Caki2 (cell line): Measurements from ENCODE around the gene DKKL1. TPM values are rescaled to one million over a fixed set of nuclear protein-coding genes. Genes with fewer than 3 reads are reported as not detected.

Source experiments
- DNase-seq: peaks from one replicate; pipeline ENCODE4 v3.0.0-alpha.2; 2015; ENCODE audit warnings: low read depth
- in situ Hi-C: cut with HindIII; loops from 2 replicates; pipeline ENCODE4 v1.10.0; 2016; ENCODE audit warnings: low sequenced_read_pairs, low pct_unique_long_range_greater_than_20kb, mixed read lengths
- total RNA-seq: library from RNA; depleted of rRNA; stranded (reverse); fragments of >200 nt; shearing (Covaris generic); gene quantifications from 2 replicates; pipeline ENCODE4 v1.2.3, GENCODE V29; 2014; ENCODE audit warnings: low replicate concordance

DKKL1 gene
- total RNA-seq, 1 experiment from 2014 or later: 0.30 TPM

DNA sequence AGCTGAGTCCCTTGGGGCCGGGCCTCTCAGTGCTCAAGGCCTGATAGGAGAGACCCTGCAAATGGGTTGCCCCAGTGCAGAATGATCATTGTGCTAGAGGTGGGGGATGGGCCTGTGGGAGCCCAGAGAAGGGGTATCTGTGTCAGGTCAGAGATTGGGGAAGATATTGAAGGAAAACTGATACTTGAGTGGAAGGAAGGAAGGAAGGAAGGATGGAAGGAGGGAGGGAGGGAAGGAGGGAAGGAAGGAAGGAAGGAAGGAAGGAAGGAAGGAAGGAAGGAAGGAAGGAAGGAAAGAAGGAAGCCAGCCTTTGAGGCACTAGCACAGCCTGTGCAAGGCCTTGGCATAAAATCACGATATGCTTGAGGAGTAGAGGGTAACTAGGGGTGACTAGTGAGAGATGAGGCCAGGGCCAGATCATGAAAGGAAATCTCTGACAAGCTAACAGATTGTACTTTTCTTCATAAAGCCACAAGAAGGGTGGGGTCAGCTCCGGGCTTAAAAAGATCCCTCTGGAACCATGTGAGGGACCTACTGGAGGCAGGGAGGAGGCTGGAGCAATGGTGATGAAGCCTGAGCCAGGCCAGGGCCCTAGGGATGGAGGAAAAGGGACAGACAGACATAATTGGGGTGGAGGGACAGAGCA, 48.1 kb downstream of the DKKL1 start:
- in situ Hi-C loops: no loop called here
- DNase-seq: no peak

DNA sequence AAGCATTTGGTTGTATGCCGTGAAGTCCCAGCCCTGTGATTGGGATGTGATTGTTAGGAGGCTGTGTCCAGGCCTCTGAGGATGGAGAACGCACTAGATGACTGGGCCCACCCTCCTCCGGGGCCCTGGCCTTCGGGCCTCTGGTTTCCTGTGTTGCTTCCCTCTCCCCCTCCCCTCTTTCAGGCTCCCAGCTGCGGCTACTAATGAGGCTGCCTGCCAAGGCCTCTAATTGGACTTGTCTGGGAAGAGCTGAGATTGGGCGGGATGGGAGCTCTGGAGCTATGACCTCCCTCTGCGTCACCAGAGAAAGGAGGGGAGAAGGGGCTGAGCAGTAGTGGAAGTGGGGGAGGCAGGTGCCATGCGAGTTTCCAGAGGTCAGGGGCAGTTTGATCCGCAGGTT, 49.7 kb downstream of the DKKL1 start:
- in situ Hi-C loops: no loop called here
- DNase-seq: no peak

GRCh38 chr19:49414256-49414655, 50.6 kb downstream of the DKKL1 start:
- in situ Hi-C loops: no loop called here
- DNase-seq: no peak

GRCh38 chr19:49415102-49415809, 51.6 kb downstream of the DKKL1 start:
- in situ Hi-C loops: no loop called here
- DNase-seq: no peak

DNA sequence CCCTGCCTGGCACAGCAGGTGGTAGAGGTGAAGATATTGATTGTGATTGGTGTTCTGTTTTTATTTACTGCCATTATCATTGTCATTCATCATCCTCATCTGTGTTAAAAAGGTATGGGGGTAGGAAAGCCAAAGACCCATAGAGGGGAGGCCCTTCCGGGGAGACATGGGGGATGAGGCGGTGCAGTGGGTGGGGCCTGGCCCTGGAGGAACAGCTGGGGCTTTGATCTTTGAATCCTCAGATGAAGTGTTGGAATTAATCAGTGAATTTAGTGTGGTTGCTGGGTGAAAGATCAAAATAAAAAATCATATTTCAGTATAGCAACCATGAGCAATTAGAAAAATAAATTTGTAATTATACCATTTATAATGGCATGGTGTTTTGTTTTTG, 52.1 kb downstream of the DKKL1 start:
- no peak for DNase-seq
- in situ Hi-C loops: no loop called here

DNA sequence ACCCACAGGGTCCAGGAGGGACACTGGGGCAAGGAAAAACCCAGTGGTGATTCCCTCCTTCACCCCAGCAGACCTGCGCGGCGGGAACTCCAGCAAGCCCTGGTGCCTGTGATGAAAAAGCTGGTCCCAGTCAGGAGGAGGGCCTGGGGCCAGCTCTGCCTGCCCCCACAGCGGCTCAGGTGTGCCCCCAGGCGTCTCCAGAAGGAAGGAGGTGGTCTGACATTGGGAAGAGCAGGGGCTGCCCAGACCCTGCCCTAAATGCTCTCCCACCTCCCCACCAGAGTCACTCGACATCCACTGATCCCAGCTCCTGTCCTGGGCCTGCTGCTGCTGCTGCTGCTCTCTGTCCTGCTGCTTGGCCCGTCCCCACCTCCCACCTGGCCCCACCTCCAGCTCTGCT, 53.4 kb downstream of the DKKL1 start:
- DNase-seq: no peak
- in situ Hi-C loops: no loop called here

DNA sequence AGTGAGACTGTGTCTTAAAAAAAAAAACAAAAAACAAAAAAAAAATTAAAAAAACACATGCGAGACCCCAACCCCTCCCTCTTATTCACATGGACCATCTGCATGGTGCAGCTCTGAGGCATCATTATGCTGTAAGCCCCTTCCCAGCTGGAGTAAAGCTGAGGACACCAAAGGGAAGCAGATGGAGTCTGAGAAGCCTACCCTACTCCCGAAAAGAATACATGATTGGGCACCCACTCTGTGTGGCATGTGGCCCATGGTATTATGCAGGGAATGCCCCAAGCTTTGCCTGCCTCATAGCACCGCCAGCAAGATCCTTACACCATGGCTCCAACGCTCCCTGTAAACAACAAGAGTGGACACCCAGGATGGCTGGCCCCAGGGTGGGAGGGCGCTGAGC, 54.8 kb downstream of the DKKL1 start:
- no peak for DNase-seq
- in situ Hi-C loops: no loop called here

DNA sequence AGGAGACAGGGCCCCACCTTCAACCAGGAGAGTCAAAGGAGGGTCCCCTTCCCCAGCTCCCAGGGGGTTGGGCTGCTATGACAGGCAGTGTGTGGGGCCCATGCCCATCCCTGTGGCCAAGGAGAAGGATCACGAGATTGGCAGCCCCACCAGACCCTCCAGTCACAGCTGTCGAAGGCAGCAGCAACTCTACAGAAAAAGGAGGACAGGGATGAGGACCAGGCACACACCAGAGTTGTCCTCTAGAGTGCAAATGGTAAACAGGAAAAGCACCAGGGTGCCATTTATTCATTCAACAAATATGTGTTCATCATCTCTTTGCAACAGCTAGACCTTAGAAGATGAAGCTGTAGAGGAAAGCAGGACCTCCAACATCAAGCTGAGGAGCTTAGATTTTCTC, 55.5 kb downstream of the DKKL1 start:
- in situ Hi-C loops: no loop called here
- no peak for DNase-seq

DNA sequence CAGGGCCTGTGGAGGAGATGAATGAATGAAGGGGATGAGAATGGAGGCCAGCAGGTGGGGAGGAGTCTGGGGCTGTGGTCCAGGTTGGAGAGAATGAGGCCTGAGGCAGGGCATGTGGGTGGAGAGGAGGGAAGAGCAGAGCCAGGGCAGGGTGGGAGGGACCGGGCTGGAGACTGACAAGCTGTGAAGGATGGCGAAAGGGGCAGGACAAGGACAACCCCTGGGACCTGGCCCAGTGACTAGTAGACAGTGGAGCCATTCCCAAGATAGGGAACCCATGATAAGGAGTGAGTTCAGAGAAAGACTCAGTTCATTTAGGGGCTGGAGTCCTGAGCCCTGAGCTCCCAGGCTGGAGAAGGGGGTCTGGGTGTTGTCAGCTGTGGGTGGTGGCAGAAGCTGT, 56.5 kb downstream of the DKKL1 start:
- in situ Hi-C loops: no loop called here
- no peak for DNase-seq

GRCh38 chr19:49421039-49421877, 57.6 kb downstream of the DKKL1 start:
- in situ Hi-C loops: no loop called here
- DNase-seq: peak; percentile 61

- in situ Hi-C loops: no loop called here
- no peak for DNase-seq
Observed at GRCh38 chr19:49421878-49422202, 58.2 kb downstream of the DKKL1 start.

DNA sequence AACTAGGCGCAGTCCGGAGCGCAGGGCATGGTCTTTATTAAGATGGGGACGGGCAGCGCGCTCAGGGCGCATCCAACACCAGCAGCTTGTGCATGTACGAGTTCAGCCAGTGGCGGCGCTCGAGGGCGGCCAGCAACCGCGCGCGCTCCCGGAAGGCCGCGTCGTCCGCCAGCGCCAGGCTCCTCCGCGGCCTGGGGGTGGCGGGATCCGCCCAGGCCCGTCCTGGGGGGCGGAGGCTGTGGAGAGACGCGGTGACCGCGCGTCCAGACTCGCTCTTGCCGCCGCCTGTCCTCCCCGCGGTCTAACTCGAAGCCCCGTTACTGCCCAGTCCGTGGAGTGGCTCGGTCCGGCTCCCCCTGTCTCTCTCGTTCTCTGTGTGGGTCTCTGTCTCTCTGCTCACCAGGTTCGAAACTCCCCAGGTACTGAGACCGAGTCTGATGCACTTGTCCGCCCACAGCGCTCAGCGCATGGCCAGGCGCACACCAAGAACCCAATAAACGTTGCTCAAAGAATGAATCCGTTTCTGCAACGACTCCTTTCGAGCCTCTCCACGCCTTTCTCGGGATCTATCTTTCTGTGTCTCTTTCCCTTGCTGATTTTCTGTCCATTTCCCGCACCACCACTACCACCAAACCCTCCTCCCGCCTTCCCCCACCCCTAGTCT, 58.9 kb downstream of the DKKL1 start:
- DNase-seq: no peak
- in situ Hi-C loops: no loop called here

DNA sequence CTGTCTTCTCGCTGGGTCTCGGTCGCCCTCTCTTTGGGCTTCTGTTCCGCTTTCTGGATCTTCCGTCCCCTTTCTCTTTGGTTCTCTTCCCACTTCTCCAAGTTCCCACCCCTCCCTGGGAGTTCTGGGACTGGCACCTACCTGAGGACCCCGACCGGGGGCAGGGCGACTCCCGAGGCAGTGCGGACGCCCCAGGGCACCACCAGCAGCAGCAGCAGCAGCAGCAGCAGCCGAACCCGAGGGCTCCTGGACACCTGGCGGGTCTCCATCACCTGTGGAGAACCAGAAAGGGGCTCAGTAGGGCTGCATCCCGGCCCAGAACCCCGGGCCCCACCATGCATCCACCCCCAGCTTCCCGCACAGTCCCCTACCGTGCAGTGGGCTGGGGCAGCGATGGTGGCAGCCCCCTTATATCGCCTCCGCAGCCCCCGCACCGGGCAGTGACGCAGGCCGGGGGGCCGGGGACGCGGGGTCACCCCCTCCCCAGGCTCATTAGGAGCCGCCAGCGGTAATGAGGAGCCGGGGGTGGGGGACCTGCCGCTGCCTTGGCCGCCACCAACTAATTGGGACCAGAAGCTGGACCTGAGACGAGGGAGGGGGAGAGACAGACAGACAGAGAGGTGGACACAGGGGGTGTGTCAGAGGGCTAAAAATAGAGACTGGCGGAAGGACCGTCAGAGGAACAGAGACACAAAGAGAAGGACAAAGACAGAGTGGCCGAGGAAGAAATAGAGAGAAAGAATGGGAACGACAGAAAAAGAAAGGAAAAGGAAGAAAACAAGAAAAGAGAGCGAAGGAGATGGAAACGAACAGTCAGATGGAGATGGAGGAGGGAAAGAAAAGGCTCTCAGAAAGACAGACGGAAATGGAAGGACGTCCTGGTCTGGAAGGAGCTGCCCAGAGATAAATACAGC, 59.7 kb downstream of the DKKL1 start, which contains the start of gene PTH2:
TSS of gene PTH2 (minus strand) at position 371 of the 914 bp plus-strand sequence. CDS start at position 269, 102 bp downstream.
- no peak for DNase-seq
- in situ Hi-C loops: no loop called here

DNA sequence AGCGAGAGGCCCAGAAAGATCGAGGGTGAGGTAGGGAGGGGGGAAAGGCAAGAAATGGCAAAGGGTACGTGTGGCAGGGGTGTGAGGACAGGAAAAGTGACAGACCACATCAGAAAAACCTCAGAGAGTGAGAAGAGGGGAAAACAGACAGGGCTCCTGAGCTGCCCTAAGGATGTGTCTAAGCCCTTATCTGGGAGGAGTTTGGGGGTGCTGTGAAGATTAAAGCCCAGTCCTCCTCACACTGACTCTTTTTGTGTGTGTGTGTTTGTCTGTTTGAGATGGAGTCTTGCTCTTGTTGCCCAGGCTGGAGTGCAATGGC, 60.3 kb downstream of the DKKL1 start:
- in situ Hi-C loops: no loop called here
- no peak for DNase-seq
